GM13976 (cell line): Measurements from ENCODE around the gene RTEL1.

Experiments used
- DNase-seq: peaks from one replicate; pipeline ENCODE4 v3.0.0; 2012; ENCODE audit warnings: low spot score
- in situ Hi-C: fragments of 300-500 bp; cut with MboI; formaldehyde crosslinking; loops from one replicate; pipeline ENCODE4 v1.12.0; 2022; ENCODE audit warnings: low sequenced_read_pairs, mixed read lengths, inconsistent platforms; ENCODE audit not compliant: unreplicated experiment
- TF ChIP-seq, protein P1 (sequence below): IDR thresholded peaks from 2 replicates; pipeline ENCODE4 v1.5.1; 2012; ENCODE audit warnings: borderline replicate concordance, mild to moderate bottlenecking; ENCODE audit not compliant: insufficient read depth; ENCODE audit errors: extremely low read depth, missing control alignments, control extremely low read depth

RTEL1 gene

GRCh38 chr20:63739130-63740069, 81.3 kb downstream of the RTEL1 start, which contains the start of gene SLC2A4RG:
Gene SLC2A4RG (plus strand): TSS chr20:63739776. CDS start chr20:63739913, 137 bp downstream.
- peak; percentile 98 for DNase-seq
- TF ChIP-seq, protein P1, sequence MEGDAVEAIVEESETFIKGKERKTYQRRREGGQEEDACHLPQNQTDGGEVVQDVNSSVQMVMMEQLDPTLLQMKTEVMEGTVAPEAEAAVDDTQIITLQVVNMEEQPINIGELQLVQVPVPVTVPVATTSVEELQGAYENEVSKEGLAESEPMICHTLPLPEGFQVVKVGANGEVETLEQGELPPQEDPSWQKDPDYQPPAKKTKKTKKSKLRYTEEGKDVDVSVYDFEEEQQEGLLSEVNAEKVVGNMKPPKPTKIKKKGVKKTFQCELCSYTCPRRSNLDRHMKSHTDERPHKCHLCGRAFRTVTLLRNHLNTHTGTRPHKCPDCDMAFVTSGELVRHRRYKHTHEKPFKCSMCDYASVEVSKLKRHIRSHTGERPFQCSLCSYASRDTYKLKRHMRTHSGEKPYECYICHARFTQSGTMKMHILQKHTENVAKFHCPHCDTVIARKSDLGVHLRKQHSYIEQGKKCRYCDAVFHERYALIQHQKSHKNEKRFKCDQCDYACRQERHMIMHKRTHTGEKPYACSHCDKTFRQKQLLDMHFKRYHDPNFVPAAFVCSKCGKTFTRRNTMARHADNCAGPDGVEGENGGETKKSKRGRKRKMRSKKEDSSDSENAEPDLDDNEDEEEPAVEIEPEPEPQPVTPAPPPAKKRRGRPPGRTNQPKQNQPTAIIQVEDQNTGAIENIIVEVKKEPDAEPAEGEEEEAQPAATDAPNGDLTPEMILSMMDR, result no peak
- in situ Hi-C loops, result no loop called here

DNA sequence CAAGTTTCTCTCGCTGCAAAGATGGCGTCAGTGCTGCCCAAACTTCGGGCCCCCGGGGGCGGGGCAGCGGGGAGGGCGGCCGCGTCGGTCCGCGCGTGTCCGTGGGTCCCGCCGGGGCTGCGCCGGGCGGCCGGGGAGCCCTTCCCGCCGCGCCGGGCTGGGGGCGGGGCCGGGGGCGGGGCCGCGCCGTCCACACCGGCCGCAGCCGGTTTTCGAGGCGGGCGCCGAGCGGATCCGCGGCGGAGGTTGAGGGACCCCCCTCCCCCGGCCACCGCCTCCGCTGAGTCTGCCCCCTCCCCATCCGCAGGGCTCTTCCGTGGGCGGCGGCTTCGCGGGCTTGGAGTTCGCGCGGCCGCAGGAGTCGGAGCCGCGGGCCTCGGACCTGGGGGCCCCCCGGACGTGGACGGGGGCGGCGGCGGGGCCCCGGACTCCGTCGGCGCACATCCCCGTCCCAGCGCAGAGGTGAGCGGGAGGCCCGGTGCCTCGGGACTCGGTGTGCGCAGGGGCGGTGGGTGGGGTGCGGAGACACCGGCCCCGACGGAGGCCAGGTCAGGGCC, 82.0 kb downstream of the RTEL1 start:
- DNase-seq, result peak; percentile 75
- TF ChIP-seq, protein P1, result no peak
- in situ Hi-C loops, result no loop called here

DNA sequence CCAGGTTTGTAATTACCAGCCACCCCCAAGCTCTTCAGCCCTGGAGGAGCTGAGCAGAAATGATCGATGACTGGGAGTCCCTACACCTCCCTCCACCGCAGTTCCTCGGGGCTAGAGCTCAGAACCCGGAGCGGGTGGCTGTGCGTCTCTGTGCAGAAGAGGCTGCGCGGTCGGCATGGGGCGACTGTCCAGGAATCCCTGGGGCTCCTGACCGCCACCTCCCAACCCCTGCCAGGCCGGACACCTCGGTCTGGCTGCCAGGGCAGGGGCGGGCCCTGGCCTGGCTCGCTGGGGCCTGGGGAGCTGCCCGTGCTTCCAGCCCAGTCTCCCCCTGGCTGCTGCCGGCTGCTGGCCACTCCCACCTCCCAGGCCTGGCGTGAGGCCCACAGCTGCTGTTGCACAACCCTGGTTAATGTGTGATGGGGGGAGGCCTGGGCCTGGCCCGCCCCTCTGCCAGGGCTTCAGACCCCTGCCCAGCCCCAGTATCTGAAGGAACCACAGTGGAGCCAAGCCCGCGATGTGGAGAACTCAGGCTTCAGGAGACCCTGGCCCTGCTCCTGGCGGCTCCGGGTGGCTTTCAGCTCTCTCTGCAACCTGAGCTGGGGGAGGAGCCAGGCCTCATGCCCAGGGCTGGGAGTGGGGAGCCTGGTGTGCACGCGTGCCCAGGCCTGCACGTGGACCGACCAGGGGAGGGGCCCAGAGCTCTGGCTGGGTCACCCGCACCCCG, 82.7 kb downstream of the RTEL1 start:
- in situ Hi-C loops, result no loop called here
- peak; percentile 64 for DNase-seq
- TF ChIP-seq, protein P1, result no peak

DNA sequence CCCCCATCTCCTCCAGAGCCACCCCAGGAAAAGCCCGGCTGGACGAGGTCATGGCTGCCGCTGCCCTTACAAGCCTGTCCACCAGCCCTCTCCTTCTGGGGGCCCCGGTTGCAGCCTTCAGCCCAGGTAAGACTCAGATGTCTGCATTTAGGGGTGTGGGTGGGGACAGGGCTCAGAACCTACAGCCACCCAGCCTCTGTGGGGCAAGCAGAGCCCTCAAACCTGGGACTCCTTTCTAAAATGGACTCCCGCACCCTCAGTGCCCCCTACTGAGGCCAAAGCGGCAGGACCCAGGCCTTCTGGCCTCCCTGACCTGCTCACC, 83.2 kb downstream of the RTEL1 start:
- peak; percentile 29 for DNase-seq
- TF ChIP-seq, protein P1, result no peak
- in situ Hi-C loops, result no loop called here

DNA sequence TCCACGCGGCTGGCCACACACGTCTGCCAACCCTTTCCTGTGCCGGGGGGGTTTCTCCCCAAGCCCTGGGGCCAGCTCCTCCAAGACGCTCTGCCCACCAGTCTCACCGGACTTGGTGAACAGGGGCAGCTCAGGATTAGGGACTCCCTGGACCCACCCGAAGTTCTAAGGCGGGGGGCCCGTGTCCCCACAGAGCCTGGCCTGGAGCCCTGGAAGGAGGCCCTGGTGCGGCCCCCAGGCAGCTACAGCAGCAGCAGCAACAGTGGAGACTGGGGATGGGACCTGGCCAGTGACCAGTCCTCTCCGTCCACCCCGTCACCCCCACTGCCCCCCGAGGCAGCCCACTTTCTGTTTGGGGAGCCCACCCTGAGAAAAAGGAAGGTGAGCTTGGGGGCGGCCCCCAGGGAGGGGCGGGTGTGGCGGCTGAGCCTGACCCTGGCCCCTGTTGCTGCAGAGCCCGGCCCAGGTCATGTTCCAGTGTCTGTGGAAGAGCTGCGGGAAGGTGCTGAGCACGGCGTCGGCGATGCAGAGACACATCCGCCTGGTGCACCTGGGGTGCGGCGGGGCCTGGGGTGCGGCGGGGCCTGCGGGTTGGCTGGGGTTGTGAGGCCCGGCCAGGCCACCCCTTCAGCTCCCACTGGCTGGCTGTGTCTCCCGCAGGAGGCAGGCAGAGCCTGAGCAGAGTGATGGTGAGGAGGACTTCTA, 83.7 kb downstream of the RTEL1 start:
- in situ Hi-C loops, result no loop called here
- TF ChIP-seq, protein P1, result no peak
- DNase-seq, result peak; percentile 22
